Right forelimb (tissue), 1 donor: Measurements from ENCODE around the gene SLC35E1.

Experiments used
- DNase-seq: peaks from one replicate; pipeline ENCODE4 v3.0.0-alpha.2; 2018

SLC35E1 gene

DNA sequence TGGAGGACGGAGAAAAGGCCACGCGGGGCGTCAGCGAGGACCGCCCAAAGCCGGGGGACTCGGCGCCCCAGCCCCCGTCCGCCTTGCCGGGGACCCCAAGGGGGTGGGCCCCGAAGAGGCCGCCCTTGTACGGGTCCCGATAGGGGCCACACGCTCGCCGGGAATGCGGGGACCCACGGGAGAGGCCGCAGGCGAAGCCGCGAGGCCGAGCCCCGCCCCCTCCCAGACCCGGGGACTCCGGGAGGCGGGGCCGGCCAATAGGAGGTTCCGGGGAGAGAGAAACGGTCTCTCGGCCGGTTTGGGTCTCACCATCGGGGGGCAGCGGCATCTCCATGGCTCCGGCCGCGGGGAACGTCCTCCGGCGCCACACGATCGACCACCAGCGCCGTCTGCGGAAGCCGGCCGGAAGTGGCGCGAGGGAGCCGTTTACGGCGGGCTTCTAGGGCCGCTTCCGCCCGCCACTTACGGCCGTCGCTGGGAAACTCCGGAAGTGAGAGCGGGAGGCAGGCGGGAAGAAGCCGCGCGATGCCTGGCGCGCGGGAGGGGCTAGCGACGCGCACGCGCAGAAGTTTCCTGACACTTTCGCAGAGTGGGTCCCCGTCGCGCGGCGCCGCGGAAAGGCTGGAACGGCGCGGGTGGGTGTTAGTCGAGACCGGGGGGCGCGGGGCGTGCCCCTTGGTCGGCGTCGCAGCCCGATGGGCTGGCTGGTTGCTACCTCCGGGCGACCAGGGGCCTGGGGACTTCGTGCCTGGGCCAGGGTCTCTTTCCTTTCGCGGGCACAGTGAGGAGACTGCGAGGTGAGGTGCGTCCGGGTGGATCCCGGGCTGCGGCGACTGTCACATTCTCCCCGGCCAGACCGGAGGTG lies 29.9 kb downstream of the SLC35E1 start, which contains the start of gene CHERP:
Gene CHERP, minus strand, starts transcription at position 393 of the 865 bp plus-strand sequence. Its CDS starts 59 bp downstream, at position 334.
- DNase-seq: peak; percentile 94

DNA sequence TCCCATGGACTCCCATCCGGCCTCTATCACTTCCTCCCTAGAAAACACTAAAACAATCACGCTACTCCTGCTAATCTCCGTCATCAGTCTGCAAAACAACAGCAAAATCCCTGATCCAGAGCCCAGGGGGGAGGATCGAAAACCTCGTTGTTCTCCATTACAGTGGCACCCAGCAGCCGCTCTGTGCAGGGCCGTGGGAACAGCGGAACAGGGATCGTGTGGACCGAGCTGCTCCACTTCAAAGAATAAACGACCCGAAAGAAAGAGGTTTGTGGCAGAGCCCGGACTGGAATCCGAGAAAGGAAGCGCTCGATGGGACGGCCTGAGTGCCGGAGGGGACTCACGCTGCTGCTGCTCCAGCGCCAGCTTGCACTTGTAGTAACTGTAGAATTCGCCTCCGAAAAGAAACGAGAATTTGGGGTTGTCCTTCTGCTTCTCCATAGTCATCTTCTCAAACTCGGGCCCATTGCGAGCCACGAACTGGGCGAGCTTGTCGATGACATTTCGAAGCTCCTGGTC lies 30.6 kb downstream of the SLC35E1 start:
- DNase-seq: no peak

DNA sequence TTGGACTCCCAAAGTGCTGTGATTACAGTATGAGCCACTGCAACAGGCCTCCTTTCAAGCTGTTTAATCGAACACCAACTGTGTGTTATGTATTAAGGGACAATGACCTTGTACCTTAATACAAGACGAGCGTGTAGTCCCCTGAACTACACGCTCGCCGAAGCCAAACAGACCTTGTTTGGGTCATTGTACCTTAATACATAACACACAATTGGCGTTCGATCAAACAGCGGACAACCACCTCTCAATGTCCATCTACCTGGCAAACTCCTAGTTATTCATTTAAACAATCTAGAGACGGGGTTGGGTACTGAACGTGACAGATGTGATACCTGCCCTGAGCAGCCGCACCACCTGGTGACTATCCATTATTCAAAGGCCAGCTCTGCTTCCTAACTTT lies 31.3 kb downstream of the SLC35E1 start:
- no peak for DNase-seq

DNA sequence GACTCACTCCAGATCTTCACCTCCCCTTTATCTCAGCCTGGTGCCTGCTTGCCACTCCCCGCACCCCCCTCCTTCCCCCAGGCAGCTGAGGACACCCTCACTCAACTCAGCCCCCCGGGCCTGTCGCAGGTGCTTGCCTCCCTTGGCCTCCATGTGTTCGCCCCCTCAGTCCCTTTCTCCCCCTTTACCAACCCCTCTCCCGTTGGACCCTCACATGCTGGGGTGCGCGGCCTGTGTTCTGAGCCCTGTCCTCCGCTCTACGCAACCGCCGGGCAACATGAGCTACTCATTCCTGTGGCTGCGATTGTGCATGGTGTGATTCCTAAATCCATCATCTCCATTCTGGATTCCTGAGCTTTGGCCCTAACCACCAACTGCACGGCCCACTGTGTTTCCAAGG lies 35.1 kb downstream of the SLC35E1 start:
- DNase-seq: no peak

DNA sequence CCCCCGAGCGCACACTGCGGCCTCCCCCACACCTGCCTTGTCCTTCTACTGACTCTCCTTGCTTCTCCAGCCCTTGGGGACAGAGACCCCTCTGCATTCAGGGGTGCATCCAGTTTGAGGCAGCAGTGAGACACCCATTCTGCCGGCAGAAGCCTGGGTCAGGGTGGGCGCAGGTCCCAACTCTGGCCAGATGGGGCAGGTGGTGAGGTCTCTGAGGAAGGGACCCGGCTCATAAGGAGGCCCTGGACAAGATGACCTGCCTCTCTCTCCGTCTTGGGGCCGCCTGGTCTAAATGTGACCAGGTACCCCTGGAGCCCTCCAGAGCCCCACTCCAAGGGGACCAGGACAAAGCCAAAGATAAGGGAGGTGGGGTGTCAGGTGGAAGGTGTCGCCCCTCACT lies 36.1 kb downstream of the SLC35E1 start:
- no peak for DNase-seq

DNA sequence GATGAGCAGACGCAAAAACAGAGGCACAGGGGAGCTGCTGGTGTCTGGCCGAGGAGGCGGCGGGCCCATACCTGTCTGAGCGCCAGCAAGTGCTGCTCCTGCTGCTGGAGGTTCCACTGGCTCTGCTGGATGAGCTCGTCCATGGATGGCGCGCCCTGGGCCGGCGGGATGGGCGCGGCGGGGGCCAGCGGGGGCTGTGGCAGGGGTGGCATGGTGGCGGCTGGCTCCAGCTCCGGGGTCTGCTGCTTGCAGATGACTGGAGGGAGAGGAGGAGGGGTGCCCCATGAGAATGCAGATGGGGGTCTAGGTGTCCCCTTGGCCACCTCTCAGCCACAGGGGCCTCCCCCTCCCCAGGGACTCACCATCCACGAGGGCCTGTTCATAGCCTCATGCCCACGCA lies 36.8 kb downstream of the SLC35E1 start:
- no peak for DNase-seq

DNA sequence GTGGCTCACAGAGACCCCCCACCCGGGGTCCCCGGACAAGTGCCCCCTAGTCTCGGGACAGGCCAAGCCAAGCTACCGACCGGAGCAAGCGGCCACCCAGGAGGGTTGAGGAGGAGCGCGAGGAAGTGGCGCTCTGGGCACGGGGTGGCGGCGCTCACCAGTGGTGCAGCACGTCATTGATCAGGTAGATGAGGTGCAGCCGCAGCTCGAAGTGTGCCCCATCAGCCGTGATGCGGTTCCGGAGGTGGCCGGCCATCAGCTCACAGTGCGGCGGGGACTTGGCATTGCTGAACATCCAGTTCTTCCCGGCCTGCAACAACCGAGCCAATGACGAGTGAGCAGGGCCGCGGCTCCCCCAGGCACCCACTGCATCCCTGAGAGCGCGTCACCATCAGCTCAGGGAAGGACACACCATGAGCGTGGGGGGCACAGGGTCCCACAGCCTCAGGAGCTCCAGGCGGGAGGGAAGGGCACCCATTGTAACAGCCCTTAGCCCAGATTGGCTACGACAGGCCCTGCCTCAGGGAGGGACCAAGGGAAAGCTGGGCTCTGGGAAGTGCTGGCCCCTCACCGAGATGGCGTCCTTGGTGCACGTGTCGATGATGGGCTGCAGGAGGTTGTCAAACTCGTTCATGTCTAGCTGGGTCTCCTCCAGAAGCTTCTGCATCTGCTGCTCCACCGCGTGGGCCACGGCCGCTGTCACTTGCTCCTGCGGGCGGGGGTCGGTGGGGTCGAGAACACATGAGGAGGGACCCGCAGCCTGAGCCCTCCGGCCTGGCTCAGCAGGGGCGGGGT lies 39.6 kb downstream of the SLC35E1 start:
- DNase-seq: no peak

DNA sequence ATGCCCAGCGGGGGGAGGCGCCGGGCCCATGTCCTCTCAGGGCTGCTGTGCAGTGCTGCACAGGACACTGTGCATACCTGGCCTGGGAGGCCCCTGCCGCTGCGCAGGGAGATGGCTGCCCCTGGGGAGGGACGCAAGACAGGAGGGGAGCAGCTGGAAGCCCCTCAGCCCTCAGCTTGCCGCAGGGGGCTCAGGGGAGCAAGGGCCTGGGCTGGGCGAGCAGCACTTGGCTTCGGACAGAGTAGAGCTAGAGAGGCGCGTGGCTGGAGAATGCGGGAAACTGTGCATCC lies 40.9 kb downstream of the SLC35E1 start:
- no peak for DNase-seq

DNA sequence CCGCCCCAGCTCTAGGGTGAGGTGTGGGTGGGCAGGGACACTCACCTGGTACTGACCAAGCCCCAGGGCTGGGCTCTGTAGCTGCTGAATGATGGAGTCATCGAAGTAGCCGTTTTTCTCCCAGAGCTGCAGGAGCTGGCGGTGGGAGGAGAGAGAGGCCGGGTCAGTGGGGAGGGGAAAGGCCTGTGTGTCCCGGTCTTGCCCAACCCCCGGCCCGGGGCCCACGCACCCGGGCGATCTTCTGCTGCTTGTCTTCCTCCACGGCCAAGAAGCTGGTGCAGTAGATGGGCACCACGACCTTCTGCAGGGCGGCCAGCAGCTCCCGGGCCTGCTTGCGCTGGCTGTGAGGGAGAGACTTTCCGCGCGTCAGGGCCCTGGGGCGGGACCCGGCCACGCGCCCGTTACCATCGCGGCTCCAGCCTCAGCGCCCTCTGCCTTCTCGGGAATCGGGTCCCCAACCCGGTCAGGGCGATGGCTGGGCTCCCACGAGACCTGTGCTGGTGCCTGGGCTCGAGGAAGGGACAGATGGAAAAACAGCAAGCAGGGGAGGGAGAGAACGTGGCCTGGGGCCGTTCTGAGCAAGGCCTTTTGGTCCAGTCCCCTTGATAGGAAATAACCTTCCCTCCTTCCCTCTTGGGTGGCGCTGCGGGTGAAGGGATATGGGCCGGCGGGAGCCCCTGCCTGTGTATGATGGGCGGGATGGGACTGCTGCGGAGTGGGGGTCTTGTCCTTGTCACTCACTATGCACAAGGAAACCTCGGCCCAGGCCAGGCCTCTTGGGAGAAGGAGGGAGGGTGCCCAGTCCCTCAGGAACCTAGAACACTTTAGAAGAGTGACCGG lies 41.5 kb downstream of the SLC35E1 start:
- DNase-seq: no peak

DNA sequence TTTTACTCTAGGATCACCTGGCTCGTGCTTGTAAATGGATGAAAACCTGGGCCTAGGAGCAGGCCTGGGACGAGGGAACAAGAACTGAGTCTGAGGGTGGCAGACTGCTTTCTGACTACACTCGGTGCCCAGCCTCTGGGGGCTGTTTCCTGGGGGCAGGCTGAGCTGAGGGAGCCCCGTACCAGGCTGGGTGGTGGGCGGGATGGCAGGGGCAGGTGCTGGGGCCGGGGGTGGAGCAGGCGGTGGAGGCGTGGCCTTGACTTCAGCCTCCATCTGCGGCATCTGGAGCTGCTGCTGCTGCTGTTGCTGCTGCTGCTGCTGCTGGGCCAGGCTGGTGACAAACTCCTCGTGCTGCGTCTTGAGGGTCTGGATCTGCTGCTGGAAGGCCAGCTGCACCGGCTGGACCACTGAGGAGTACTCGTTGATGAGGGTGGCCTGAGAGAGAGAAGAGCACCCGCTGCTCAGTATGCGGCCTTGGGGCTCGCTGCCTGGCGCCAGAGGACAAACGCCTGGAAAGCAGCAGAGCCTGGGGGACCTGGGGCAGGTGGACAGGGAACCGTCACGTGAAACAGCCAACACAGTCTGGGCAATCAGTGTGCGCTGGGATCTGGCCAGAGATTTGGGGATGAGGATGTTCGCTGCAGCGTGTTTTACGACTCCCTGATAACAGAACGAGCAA lies 42.6 kb downstream of the SLC35E1 start:
- no peak for DNase-seq

DNA sequence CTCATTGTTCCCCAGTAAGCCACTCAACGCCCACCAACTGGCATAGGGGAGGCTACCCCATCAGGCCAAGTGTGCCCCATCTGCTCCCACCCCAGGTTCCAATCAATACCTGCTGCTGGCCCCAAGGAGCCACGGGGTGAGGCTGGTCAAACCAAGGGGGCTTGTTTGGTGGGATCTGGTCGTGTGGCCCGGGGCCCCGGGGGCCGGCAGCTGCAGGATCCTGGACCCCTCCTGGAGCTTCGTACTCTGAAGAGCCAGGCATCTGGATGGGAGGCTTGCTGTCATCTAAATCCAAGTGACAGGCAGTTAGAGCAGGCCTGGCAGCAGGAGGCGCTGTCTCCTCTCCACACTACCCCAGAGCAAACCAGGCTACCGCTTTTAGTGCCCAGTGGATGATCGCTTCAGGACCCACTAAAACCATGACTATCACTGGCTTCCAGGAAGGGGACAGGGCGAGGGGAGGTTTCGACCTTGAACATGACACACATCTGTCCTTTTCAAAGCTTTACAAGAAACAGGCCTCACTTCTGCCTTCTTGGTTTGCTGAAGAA lies 44.2 kb downstream of the SLC35E1 start:
- no peak for DNase-seq

DNA sequence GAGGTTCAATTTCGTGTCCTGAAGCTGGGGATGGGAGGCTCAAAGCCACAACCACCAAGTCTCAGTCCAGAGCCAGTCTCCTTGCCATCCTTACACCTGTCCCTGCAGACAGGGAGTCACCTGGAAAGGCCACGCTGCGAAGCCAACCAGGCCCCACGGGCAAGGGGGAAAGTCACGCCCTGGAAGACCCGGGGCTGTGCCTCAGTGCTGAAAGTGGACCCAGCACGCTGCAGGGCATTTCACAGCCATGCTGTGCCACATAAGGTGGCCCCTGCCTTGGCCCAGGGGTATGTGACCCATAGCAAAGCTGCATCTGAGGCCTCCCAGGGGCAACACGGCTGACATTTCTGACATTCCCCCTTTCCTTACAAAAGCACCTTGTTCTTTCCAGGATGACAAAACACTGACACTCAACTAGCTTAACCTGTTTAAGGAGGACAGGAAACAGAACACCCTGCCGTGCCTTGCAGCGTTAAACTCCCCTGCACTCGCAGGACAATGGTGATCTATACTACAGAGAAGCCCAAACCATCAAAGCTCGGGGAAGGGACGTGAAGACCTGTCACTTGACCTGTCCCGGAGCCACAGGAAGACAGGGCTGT lies 44.8 kb downstream of the SLC35E1 start:
- DNase-seq: no peak

DNA sequence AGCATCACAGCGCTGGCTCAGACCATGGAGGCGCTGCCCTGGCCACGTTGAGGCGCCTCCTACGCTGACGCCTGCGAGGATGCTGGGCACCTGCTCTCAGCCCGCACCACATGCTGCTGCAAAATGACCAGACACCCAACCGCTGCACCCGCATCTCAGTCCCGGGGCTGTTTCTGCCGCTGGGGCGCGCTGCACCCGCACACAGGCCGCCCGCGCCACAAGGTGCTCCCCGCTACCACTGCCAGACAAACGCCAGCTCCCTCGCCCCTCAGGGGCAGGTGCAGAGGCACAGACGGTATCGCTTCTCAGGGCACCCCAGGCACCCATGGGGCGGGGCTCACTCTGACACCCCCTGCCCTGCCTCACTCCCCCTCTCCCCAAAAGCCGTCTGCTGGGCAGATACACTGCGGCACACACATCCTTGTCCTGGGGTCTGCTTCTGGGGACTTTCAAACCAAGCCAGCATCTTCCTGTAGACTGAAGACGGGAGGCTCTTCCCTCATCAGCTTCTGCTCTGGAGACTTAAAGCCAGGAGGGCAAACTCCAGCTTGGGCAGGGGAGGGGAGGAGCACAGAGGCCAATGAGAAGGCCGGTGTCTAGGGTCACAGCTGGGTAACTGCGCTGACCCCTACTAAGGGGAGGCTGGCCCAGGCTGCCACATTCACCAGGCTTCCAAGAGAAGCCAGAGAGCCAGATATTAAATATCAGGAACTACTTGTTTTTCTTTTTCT lies 46.3 kb downstream of the SLC35E1 start:
- no peak for DNase-seq

DNA sequence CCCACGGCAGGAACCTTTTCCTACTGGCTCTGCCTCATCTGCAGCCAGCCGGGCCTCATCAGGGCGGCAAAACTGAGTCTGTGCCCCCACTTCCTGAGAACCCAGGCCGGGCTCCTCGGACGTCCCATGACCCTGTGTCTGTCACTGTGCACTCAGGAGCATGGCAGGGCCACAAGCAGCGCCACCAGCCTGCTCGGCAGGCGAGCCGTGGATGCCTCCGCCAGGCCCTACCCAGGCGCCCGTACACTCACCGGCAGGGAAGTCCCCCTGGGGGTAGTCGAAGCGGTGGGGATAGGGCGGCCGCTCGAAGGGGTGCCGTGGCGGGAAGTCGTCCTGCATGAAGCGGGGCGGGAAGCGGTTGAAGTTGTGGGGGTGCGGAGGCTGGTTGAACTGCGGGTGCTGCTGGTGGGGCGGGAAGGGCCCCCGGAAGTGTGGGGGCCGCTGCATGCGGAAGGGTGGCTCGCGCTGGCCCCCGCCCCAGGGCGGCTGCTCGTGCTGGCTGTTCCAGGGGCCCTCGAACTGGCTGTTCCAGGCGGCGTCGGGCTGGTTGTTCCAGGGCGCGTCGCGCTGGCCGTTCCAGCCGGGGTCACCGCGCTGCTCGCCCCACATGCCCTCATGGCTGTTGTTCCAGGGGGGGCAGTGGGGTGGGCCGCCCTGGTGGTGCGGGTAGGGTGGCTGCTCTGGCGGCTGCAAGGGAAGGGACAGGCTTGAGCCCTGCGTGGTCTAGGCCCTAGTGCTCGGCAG lies 47.1 kb downstream of the SLC35E1 start:
- DNase-seq: no peak

DNA sequence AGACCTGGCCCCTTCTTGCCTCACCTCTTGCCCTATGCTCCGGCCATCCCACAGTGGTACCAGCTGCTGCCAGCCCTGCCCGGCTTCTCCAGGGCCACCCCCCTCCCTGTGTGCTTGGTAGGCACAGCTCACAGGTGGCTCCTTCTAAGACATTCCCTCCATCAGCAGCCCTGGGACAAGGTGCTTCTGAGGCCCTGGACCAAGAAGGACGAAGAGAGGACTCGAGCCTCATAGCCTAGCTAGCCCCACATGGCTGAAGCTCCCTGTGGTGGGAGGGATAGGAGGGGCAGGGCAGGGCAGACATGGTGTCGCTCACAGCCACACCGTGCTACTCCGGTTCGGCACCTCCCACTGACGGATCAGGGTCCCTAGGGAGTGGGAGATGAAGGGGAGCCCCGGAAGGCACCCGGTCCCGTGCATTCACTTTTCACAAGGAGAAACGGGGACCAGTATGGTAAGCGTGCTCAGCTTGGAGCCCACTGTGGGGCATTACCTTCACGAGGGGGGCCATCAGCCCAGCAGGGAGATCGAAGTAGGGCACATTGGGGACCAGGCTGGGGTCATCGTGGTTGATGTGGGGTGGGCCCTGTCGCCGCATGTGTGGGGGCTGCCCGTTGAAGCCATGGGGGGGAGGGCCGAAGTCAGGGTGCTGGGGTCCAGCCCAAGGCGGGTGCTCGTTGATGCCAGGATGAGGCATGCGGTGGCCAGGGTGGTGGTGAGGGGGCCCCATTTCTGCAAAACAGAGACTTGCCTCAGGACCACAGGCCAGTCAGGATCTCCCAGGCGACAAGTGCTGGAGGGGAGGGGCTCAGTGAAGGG lies 49.4 kb downstream of the SLC35E1 start:
- no peak for DNase-seq

DNA sequence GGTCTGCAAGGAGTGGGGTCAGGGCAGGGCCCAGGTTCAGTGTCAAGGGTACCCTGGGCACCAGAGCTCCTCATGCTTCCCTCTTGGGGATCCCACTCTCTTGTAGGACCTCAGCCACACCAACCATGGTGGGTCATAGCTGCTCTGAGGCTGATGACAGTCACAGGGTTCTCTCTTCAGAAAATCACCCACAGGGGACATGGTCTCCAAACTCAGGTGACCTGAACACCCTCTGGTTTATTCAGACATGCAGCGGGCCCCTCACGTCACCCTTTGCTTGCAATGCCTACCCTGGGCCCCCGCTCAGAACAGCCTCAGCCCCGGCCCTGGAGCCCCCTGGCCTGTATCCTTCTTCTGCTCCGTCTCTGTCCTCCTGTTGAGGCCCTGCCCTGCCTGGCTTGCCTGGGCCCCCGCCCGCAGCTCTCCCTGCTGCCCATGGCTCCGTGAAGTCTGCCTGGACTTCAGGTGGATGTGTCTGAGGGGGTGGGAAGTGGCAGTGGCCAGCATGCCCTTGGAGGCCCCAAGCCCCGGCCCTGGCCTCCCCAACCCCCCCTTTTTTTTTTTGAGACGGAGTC lies 50.4 kb downstream of the SLC35E1 start:
- no peak for DNase-seq

DNA sequence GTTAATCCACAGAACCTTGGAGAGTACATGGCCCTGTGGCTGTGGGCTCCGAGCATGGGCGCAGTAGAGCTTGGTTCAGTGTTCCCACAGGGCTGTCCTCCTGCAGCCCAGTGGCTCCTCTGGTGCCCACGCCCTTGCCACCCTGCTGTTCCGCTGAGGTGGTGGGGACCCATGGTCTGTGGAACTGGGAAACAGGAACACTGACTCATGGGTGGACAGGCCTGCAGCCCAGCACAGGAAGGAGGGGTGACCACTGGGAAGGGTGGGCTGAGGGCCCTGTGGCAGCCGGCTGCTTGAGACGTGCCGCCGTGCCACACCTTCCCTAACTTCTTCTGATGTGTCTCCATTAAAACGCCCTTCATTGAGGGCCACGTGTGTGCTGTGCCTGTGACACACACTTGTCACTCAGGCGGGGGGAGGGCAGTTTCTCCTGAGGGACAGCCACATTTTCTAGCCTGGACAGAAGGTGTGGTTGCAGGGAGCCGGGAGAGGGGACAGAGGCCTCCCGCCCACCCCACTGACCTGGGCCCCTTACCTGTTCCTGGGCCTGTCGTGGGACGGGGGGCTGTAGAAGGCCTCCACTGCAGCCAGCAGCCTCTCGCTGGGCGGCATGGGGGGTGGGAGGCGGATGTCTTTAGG lies 51.1 kb downstream of the SLC35E1 start:
- no peak for DNase-seq
